NCI-H510A (cell line): ENCODE measurements around the gene SMIM32.

Experiments used
- DNase-seq: peaks from one replicate; lab custom pipeline; 2025; lab: John Stamatoyannopoulos, UW

The SMIM32 gene

DNA sequence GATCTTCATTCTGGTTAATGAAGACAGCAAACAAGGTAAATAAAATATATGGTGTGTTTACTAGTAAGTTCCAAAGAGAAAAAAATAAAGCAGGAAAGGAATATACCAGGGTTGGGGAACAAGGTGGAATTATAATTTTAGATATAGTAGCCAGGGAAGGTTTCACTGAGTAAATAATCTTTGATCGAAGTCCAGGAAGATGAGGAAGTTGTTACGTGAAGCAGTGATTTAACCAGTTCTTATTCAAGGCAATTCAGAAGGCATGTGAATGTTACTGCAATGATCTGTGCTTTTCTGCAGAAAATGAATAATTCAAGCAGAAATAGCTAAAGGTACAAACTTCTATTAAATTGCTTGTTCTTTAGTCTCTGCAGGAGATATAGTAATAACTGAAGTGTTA lies 6.2 kb downstream of the SMIM32 start:
- DNase-seq, result no peak

DNA sequence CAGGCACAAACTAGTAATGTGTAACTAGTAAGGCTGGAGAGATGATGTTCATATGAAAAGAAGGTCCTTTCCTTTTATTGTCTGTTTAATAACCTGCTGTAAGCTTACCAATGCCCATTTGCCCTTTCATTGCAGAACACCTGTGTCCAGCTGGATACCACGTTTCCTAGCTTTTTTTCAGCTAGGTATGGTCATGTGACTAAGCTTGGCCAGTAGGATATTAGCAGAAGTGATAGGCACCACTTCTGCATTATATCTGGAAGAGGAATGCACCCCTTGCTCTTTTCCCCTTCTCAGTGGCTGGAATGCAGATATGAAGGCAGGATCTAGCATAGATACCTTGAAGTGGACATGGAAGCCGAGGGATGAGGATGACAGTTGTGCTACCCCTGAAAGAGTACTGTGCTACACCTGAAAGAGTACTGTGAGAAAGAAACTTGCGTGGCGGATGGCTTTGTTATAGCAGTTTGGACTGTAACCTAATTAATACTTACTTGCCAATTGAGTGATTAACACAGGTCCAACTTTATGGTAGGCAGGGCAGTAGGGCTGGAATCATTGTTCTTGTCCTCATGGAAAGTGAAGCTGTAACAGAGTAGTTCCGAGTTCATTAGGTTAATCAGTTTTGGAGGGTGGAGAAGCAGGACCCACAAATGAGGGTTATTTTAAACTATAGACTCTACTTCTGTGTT lies 6.8 kb downstream of the SMIM32 start:
- DNase-seq, result no peak

DNA sequence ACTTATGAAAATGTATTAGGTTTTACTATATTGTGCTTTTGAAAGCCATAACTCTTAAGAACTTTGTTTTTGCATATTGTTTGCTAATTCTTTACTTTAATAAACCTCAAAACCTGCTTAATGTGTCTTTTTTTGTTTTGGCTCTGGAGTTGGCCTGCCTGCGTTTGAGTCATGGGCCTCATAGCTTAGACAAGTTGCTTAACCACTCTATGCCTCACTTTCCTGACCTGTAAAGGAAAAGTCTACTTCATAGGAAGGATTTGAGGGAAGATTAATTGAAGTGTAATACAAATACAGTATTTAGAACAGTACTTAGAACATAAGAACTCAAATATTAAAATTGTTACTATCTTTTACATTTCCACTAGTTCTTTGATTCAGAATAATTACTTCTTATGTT lies 10.3 kb downstream of the SMIM32 start:
- no peak for DNase-seq

DNA sequence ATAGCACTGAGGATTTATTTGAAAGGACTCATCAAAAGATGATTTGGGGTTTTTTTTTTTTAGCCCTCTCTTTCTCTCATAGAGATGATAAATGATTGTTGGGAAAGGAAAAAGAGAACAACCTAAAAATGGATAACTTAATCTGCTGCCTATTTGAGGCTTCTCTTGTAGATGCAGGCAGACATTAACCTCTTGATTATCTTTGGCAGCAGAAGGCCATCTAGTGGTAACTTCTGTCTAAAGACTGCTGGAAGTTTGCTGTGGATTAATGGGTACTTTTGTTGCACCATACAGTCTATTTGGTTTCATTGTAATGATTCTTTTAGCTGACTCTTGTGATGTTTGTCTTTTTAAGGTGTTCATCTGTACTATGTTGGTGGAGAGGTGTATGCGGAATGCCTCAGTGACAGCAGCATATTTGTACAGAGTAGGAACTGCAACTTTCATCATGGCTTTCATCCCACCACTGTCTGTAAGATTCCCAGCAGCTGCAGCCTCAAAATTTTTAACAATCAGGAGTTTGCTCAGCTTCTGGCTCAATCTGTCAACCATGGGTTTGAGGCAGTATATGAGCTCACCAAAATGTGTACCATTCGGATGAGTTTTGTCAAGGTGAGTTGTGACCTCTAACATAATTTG lies 18.8 kb downstream of the SMIM32 start:
- DNase-seq, result no peak

DNA sequence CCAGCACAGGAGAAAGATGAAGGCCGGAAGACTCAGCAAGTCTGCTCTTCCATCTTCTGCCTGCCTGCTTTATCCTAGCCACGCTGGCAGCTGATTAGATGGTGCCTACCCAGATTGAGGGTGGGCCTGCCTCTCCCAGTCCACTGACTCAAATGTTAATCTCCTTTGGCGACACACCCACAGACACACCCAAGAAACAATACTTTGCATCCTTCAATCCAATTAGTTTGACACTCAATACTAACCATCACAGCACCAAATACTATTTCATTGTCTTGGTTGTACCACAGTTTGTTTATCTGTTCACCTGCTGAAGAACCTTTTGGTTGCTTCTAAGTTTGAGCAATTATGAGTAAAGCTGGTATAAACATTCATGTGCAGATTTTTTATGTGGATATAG lies 23.7 kb downstream of the SMIM32 start:
- no peak for DNase-seq

DNA sequence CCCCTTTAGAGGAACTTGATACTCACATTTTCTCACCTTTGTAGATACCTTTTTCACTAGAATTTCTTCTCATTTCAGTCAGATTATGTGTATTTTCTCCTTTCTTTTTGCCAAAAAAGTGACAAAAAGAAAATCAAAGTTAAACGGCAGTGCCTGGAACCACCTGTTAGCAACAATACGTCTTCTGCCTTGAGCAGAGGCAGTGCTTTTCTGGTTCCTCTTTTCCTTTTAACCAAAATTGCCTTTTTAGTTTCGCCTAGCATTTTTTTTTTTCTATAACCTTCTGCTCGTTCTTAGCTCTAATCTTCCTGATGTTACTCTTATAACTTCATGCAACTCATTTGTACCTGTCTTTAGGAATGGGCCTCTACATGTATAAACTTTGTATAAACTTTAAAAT lies 26.1 kb downstream of the SMIM32 start:
- DNase-seq, result no peak

DNA sequence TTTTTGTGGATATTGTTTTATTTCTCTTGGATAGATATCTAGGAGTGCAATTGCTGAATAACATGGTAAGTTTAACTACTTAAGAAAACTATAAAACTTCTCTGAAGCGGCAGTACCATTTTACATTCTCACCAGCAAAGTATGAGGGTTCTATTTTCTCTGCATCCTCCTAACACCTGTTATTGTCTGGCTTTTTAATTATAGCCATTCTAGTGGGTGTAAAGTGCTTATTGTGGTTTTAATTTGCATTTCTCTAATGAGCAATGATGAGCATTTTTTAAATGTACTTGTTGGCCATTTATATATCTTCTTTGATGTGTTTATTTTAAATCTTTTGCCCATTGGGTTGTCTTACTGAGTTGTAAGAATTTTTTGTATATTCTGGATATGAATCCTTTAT lies 28.7 kb downstream of the SMIM32 start:
- no peak for DNase-seq

DNA sequence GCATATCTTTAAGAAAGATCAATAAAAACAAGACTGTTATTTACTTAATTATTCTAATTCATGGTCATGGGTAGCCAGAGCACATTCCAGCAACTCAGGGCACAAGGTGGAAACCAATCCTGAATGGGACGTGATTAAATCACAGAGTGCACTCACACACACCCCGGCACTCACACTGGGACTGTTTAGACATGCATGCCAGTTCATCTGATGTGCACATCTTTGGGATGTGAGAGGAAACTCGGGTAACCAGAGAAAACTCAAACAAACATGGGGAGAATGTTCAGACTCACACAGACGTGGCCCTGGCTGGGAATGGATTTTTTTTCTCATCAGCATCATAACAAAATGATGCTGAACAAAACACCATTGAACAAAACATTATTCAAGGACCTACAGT lies 31.0 kb downstream of the SMIM32 start:
- DNase-seq, result no peak

DNA sequence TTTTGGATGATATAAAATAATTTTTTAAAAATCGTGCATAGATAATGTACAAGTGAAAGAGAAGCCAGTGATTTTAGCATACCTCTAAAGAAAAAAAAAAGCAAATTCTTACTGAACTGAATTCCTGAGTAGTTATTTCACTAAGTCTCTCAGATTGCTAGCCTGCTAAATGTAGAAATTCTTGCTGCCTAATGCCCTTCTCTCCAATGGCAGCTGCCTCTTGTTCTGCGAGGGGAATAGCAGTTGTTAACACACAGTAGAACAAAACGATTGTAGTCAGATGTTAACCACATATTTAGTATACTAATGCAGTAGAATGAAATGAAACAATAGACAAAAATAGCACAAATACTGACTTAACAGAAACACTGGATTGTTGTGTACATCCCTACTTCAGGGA lies 33.5 kb downstream of the SMIM32 start:
- no peak for DNase-seq

DNA sequence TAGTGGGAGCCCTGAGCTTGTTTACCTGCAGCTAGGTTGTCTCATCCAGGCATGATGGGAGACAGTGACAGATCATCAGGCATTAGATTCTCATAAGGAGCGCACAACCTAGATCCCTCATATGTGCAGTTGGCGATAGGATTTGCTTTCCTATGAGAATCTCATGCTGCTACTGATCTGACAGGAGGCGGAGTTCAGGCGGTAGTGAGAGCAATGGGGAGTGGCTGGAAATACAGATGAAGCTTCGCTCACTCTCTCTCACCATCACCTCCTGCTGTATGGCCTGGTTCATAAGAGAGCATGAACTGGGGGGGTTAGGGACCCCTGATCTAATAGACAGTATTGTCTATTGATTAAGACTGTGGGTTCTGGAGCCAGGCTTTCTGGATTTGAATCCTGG lies 35.4 kb downstream of the SMIM32 start:
- no peak for DNase-seq

DNA sequence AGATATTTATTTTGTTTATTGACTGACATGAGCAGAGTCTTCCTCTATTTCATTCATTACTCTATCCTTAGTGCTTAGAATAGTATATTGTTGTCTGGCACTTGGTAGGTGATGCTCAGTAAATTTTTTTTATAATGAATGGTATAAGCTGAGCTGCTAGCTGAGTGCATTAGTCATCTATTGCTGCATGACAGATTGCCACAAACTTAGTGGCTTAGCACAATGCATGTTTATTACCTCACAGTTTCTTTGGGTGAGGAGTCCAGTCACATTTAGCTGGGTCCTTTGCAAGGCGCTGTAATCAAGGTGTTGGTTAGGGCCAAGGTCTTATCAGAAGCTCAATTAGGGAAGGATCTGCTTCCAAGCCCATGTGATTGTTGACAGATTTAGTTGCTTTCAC lies 37.2 kb downstream of the SMIM32 start:
- no peak for DNase-seq

DNA sequence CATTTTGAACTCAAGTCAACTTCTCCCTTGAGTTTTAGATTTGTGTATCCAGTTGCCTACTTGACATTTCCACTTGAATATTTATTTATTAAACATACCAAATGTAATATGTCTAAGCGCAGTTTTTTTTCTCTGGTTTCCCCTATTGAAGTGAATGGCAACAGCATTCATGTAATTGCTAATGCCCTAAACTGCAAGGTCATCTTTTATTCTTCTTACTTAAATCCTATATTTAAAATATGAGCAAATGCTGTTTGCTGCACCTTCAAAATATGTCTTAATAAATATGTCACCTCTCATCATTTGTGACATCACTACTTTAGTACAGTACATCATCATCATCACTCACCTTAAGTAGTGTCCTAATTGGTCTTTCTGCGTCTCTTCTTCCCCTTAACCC lies 37.9 kb downstream of the SMIM32 start:
- no peak for DNase-seq

DNA sequence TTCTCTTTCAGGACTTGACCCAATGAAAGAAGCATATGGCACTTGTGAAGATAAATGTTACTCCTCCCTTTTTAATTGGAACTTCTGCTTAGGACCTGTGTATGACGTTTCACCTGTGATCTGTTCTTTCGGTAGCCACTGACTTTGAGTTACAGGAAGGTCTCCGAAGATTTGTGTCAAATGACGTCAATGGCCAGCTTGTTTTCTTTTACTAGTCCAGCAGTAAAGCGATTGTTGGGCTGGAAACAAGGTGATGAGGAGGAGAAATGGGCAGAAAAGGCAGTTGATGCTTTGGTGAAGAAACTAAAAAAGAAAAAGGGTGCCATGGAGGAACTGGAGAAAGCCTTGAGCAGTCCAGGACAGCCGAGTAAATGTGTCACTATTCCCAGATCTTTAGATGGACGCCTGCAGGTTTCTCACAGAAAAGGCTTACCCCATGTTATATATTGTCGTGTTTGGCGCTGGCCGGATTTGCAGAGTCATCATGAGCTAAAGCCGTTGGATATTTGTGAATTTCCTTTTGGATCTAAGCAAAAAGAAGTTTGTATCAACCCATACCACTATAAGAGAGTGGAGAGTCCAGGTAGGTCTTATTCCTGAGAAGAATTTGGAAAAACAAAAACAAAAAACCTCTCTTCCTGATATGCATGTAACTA lies 39.3 kb downstream of the SMIM32 start:
- no peak for DNase-seq

DNA sequence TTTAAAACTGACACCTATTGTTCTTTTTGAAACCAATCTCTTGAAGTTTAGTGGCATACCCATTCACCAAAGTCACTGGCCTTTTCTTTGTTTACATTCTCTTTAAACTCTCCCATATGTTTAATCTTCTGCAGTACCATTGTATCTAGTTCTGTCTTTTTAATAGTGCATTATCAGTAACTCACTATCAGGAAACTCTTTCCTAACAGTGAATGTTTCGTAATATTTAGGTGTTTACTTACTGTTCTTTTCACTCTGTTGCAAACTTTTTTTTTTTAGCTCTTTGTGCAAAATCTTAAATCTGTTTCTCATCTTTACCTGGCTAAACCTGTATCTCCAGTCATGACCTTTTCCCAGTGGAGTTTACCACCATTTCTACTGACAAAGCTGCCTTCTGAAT lies 43.1 kb downstream of the SMIM32 start:
- no peak for DNase-seq

DNA sequence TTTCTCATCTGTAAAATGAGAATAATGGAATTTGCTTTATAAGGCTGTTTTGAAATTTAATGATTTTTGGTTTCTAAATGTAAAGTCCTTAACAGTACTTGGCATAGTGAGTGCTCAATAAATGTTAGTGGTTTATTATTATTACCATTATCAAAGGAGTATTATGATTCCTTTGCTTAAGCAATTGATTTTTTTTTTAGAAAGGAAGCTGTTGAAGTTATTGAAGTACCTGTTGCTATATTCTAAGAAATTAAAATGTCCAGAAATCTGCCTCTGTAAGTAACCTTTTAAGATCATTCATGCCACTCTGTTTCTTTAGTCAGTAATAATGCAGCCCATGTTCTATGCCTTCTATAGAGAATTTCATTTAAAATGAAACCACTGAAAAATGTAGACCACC lies 45.3 kb downstream of the SMIM32 start:
- DNase-seq, result no peak

DNA sequence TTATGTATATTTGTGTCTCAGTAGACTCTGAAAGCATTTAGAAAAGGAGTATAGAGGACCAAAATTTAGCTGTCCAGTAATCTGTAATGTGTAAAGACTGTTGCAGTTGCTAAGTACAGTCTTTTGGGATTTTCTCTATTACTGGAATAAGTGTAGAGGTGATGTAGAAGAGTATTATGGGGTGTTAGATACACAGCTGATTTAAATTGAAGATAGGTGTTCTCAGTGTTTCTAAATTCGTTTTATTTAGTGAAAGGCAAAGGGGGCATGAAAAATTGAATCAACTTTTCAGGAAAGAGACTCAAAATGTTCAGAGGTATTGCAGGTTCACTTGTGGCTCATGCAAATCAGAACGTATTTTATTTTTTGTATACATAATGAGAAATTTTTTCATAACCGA lies 46.8 kb downstream of the SMIM32 start:
- no peak for DNase-seq

DNA sequence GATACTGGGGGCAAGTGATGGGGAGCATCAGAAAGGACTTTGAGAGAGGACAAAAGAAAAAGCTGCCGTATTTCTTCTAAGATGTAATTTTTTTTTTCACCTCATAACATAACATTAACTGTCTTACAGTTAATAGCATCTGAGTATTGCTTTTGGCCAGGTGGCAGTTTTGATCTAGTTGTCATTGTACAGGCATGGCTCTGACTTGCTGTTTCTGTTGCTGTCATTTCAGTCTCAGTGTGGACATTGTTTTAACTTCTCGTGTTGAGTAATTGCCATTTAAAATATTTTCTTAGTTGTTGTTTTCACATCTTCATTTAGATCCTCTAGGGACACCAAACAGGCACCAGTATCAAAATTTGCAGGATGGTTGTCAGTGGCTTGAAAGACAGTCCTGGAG lies 47.9 kb downstream of the SMIM32 start:
- no peak for DNase-seq

DNA sequence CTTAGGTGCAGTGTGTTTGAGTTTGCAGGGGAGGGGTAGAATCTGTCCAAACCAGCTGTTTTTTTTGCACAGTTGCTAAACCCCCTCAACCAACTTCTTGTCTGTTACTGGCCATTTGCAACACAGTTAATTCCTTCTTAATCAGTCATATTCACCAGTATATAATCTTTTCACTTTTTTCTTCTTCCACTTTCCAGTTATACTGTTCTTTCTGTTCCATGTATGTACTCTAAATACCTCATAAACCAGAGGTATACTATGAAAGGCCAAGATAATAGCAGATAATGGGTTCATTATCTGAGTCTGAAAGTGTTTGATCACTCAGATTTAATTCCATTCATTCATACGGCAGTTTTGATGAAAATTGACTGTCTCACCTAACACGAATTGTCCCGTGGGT lies 49.2 kb downstream of the SMIM32 start:
- DNase-seq, result no peak

DNA sequence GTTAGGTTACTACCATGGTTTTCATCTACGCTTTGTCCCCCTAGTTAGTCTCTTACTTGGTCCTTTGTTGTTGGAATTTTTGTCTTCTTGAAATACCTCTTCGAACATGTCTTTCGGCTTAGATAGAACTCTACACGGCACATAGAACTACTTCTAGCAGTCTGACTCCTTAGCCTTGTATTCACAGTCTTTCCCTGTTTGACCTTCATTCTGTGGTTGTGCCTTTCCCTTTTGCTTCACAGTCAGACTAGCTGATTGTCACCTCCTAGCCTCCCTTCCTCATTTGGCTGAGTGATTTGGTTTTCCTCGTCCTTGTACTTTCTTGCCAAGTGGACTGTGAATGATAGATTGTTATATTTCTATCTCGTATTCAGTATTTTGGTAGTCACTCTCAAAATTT lies 49.6 kb downstream of the SMIM32 start:
- DNase-seq, result no peak

DNA sequence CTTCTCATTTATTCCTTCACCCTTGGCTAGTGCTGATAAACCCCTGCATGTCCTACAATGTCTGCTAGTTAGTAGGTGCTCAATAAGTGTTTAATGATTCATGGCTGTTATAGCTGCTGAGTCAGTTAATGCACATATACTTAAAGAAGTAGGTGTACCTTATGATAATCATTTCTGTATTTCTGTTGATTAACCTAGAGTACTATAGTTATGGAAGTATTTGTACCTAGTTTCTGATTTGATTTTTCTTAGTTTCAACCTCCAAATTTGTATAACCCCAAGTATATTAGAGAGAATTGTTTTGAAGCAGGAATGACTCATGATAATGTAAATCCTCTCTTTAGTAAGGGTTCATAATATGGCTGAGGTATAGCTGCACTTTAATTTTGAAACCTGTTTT lies 51.4 kb downstream of the SMIM32 start:
- DNase-seq, result no peak
